Cardiac fibroblast (primary cell): ENCODE results near the gene HCFC1R1.

Experiments used
- DNase-seq, 2 donors: peaks; one replicate each; pipeline versions ENCODE4 v3.0.0 to v3.0.0-alpha.2; 2010; ENCODE audit warnings: low read depth in 2 of 2
- H3K4me3 ChIP-seq, 2 donors: replicated peaks in 1 of 2; 1 replicate in 1 of 2; 2 replicates in 1 of 2; pipeline ENCODE4 v1.5.1; 2011; ENCODE audit warnings: low read depth in 2 of 2, low read length in 2 of 2, mild to moderate bottlenecking in 2 of 2, moderate library complexity in 1 of 2
- TF ChIP-seq, protein P1 (sequence below): IDR thresholded peaks from one replicate; pipeline ENCODE4 v1.5.1; 2011; ENCODE audit warnings: low read depth, mild to moderate bottlenecking, low read length, inconsistent platforms

The HCFC1R1 gene

DNA sequence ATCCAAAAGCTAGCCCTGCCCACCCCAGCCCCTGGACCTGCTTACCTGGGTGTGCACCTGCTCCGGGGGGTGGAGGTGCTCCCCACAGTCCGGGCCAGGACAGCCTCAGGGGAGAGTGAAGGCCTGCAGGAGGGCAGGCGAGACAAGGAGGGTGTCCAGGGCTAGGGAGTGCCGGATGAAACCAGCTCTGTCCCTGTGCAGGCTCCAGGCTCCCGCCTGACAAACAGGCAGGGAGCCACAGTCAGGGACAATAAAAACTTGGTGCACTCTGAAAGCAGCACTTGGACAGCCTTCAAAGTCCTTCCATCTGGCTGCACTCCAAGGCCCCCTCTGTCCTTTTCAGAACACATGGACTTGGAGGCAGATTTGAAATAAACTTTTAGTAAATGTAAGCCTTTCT lies 50.6 kb downstream of the HCFC1R1 start:
- TF ChIP-seq, protein P1, sequence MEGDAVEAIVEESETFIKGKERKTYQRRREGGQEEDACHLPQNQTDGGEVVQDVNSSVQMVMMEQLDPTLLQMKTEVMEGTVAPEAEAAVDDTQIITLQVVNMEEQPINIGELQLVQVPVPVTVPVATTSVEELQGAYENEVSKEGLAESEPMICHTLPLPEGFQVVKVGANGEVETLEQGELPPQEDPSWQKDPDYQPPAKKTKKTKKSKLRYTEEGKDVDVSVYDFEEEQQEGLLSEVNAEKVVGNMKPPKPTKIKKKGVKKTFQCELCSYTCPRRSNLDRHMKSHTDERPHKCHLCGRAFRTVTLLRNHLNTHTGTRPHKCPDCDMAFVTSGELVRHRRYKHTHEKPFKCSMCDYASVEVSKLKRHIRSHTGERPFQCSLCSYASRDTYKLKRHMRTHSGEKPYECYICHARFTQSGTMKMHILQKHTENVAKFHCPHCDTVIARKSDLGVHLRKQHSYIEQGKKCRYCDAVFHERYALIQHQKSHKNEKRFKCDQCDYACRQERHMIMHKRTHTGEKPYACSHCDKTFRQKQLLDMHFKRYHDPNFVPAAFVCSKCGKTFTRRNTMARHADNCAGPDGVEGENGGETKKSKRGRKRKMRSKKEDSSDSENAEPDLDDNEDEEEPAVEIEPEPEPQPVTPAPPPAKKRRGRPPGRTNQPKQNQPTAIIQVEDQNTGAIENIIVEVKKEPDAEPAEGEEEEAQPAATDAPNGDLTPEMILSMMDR, result no peak
- DNase-seq, result no peak
- no peak overlapping the region for H3K4me3 ChIP-seq
